Measurements from ENCODE around the gene GCN1.

- TF ChIP-seq CTCF (IDR thresholded peaks at IDR 0.05) (no peak), EP300 (IDR thresholded peaks at IDR 0.05) (no peak), POLR2AphosphoS5 (IDR thresholded peaks at IDR 0.05) (no peak), POLR2A (IDR thresholded peaks at IDR 0.05) (no peak)
These were observed 15.3 kb upstream of the GCN1 start for GRCh38 chr12:120209851-120210250.
